Measurements from ENCODE around the gene IFT74. TPM values are rescaled to one million over a fixed set of nuclear protein-coding genes. Genes with fewer than 3 reads are reported as not detected.

IFT74 gene
- total and polyA plus RNA-seq, 10 of the 15 experiments (the other 5 are each of a cell fraction or from before 2014, with no cell fraction given): 7.6 to 15.4 (median 12.3) TPM

DNA sequence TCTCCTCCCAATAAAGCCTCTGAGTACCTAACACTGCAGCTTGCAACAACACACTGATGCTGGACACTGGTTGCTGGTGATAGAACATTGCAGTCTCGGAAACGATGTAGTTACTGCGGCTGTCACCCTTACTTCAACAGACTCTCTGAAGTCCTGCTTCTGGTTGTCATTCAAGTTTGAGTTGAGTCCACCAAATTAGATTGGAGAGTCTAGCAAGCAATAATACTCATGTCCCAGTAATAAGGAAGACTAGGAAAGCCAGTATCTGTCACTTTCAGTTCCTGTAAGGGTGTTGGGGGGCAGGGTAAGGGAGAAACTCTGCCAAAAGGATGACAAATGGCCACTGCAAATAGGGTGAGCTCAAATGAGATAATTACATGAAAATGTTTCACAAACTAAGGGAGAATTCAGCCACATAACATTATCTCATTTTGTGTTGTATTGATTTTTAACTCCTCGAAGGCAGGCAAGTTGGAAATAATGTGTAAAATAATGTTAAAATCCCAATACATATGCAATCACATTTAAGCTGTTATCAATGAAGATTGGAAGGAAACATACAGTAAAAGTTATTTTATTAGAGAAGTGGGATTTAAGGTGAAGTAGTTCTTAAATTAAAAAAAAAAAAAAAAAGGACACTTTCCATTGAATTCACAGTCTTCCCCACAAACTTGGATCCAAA is 849 bp upstream of the IFT74 start (continued):
- TF ChIP-seq IRF4 (IDR thresholded peaks at IDR 0.05; ENCODE audit: low read depth, low read length) (peak; percentile 58; the same call in 1 of the 2 replicates), SUZ12 (IDR thresholded peaks at IDR 0.05; ENCODE audit: unreplicated experiment) (no peak), NR2C2 (IDR thresholded peaks at IDR 0.05; ENCODE audit: borderline replicate concordance, control insufficient read depth, insufficient read length, low read depth) (no peak), ZBED1 (IDR thresholded peaks at IDR 0.05; ENCODE audit: borderline replicate concordance) (no peak), GATAD2B (conservative IDR thresholded peaks at IDR 0.05; ENCODE audit: low read depth) (no peak)

DNA sequence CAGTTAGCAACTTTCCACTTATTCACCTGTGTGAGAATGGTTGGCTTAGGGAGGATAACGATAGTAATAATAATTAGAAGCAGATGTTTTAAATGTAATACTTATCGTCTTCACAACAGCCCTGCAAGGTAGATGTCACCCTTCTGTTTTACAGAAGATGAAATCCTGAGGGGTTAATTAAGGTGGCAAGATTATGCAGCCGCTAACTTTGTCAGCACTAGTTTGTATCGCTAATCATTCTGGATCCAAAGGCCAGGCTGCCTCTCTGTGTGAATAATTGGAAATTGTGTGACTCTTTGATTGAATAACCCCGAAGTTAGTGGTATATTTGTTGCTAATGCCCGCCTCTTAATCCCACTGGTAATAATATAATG is 635 bp downstream of the IFT74 start:
- WGBS (ENCODE audit: insufficient coverage, insufficient replicate concordance, low lambda C conversion rate, missing lambda C conversion rate): 42% methylated on average over 6 of the region's 6 CpGs
- H4K20me1 ChIP-seq (ENCODE audit: control insufficient read depth, insufficient read depth): no peaks in the 10 kb centered on the region
- H3K79me2 ChIP-seq (ENCODE audit: control insufficient read depth, insufficient read depth, low read length): peaks cover 2% of the 10 kb centered on the region
- no peaks in the 10 kb centered on the region for H3K36me3 ChIP-seq (ENCODE audit: control insufficient read depth in 2 of 2, insufficient read depth in 2 of 2, low read length in 1 of 2)
- peak overlapping the region; percentile 99 for H2AFZ ChIP-seq (ENCODE audit: control insufficient read depth, low read depth, low read length)
- SMC1A ChIA-PET (ENCODE audit: uncharacterized antibody, unreplicated experiment): interaction anchor here (0.9 to 3.2 kb wide), 3 partner anchors 13 to 31 kb away, joined by 3 to 24 read pairs (median 7); no protein-coding TSS in a partner anchor
- H3K9me3 ChIP-seq (replicated peaks; ENCODE audit: control insufficient read depth, insufficient read depth, low read length): no peaks in the 10 kb centered on the region
- FAIRE-seq: no peak
- no peaks in the 10 kb centered on the region for H3K4me1 ChIP-seq (ENCODE audit: control insufficient read depth, insufficient read depth, low read length)
- TF ChIP-seq, protein P1, sequence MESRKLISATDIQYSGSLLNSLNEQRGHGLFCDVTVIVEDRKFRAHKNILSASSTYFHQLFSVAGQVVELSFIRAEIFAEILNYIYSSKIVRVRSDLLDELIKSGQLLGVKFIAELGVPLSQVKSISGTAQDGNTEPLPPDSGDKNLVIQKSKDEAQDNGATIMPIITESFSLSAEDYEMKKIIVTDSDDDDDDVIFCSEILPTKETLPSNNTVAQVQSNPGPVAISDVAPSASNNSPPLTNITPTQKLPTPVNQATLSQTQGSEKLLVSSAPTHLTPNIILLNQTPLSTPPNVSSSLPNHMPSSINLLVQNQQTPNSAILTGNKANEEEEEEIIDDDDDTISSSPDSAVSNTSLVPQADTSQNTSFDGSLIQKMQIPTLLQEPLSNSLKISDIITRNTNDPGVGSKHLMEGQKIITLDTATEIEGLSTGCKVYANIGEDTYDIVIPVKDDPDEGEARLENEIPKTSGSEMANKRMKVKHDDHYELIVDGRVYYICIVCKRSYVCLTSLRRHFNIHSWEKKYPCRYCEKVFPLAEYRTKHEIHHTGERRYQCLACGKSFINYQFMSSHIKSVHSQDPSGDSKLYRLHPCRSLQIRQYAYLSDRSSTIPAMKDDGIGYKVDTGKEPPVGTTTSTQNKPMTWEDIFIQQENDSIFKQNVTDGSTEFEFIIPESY (IDR thresholded peaks at IDR 0.05): peak; percentile 53; the same call in 1 of the 2 replicates
- TF ChIP-seq RUNX3 (IDR thresholded peaks at IDR 0.05; ENCODE audit: low read length): no peak
- TF ChIP-seq, protein P2, sequence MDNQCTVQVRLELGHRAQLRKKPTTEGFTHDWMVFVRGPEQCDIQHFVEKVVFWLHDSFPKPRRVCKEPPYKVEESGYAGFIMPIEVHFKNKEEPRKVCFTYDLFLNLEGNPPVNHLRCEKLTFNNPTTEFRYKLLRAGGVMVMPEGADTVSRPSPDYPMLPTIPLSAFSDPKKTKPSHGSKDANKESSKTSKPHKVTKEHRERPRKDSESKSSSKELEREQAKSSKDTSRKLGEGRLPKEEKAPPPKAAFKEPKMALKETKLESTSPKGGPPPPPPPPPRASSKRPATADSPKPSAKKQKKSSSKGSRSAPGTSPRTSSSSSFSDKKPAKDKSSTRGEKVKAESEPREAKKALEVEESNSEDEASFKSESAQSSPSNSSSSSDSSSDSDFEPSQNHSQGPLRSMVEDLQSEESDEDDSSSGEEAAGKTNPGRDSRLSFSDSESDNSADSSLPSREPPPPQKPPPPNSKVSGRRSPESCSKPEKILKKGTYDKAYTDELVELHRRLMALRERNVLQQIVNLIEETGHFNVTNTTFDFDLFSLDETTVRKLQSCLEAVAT (IDR thresholded peaks at IDR 0.05): 0 out of 2 replicates have a peak, but pooled peaks have one; percentile 30
- no peaks in the 10 kb centered on the region for H3K27me3 ChIP-seq (replicated peaks in 1 of 2; ENCODE audit: control insufficient read depth in 2 of 2, insufficient read depth in 2 of 2, low read length in 1 of 2)
- peak overlapping the region; percentile 77 for H3K4me3 ChIP-seq
- RAD21 ChIA-PET (ENCODE audit: unreplicated experiment): interaction anchor here (1.4 kb wide), 1 partner anchor 211 kb away, joined by 4 read pairs; no protein-coding TSS in a partner anchor
- POLR2A ChIA-PET: no interaction called here
- no TSS peak for BruUV-seq (replicated peaks)
- H3K27ac ChIP-seq (ENCODE audit: control insufficient read depth, insufficient read depth): peak overlapping the region; percentile 67
- H3K9ac ChIP-seq (ENCODE audit: control insufficient read depth, insufficient read depth, low read length): peak overlapping the region; percentile 91
- no peak for DNase-seq (ENCODE audit: low read depth, low spot score)
- CTCF ChIA-PET: interaction anchor here (1.5 kb wide), 2 partner anchors 19 to 65 kb away, joined by 4 to 5 read pairs; partner anchors contain the start of gene CAAP1
- in situ Hi-C loops (cut with MboI): no loop called here
- no peak for ATAC-seq
- intact Hi-C loops (cut with micrococcal nuclease; ENCODE audit: unreplicated experiment): no loop called here
- H3K4me2 ChIP-seq (ENCODE audit: control insufficient read depth, insufficient read depth): peak overlapping the region; percentile 92

Data from GM12878 (cell line).